PC-3 (cell line): ENCODE measurements around the gene TEX2.

Experiments
- CTCF ChIP-seq: fragments of 300-600 bp; sonication (generic); conservative IDR thresholded peaks from 2 replicates; pipeline ENCODE4 v1.5.1; 2017; ENCODE audit warnings: antibody characterized with exemption, low read depth, mild to moderate bottlenecking, low read length
- EZH2 ChIP-seq: fragments of 300-600 bp; sonication (generic); IDR thresholded peaks from one replicate; pipeline ENCODE4 v1.6.1; 2017; ENCODE audit warnings: antibody characterized with exemption, mild to moderate bottlenecking, low read length; ENCODE audit not compliant: unreplicated experiment
- EZH2phosphoT487 ChIP-seq: fragments of 300-600 bp; sonication (generic); IDR thresholded peaks from 2 replicates; pipeline ENCODE4 v1.6.1; 2018; ENCODE audit warnings: mild to moderate bottlenecking, antibody characterized with exemption, low read length, borderline replicate concordance

GRCh38 chr17:64282753-64283080, 19.7 kb upstream of the TEX2 start:
- TF ChIP-seq CTCF (no peak), EZH2 (no peak), EZH2phosphoT487 (no peak)
